Endometrium (tissue), 2 donors: ENCODE results near the gene ARID1B.
"Not testable (repeated sequence)": the region's sequence is repeated elsewhere in the genome, so short reads cannot be mapped to it uniquely, and the experiment has no call there.

Source experiments
- FAIRE-seq: peaks from 2 replicates; lab custom pipeline; 2012; peaks lifted over from hg19 to GRCh38; lab: Jason Lieb, UNC
- donor health status: control.
- donor health status: control.

The ARID1B gene

DNA sequence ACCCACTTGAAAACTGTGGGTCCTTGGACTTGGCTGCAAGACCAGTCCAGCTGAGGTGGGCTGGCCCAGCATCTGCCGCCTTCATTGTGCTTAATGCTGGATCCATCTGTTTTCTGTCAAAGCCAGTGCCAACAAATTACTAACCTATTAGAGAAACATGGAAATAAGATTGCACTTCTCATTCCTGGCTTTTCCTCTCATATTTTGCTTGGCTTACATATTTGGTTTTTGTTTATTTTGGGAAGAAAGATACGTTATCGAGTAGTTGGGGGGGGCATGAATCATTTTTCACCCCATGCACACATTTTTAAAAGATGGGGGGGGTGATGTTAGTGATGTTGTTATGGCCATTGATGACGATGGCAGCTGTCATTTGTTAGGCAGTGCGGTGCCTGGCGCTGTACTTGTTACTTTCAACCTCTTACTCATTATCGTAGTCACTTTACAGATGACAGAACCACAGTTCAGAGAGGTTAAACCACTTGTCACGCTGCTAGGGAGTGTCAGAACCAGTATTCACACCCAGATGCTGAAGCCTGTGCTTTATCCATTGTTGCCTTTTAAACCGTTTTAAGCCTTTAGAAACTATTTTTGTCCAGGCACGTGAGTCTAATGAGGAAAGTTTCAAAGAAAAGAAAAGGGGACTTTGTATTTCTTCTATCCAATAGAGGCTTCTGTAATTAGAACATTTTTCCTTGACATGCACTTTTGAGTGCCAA, 366.2 kb downstream of the ARID1B start:
- FAIRE-seq, result no peak

DNA sequence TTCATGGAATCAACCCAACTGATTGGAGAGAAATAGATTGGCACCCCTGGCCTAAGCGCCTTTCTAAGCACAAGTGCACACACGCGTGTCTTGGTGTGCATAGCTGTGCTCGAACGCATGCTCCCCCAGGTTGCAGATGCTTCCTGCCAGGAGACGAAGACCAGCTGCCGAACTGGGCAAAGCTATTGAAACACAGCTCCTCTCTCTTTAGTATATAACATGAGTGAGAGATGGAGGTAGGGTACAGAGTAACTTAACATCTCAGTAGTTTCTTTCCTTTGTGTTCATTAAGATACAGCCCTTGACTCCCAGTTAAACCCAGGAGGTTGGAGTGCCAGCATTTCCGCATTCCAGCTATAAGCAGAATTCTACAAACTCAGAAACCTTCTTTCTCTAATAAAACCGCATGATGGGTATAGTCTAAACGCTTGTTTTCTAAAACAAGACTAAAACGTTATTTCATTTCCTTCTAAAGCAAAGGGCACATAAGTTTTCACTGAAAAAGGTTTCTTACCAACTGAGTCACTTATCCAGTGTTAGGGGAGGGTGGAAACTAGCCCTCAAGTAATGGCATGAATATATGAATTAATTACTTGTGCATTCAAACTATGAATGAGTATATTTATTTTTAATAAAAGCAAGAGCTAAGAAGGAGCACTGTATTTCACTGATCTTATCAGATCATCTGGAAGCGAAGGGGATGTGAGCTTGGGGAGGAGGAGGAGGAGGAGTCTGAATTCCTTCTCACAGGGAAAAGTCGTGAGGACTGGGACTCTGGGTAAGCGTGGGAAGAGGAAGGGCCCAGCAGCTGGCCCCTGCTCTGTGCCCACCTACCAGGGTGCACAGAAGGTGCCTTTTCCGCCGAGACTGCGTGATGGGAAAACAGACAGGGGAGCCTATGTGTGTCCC, 367.0 kb downstream of the ARID1B start:
- FAIRE-seq, result no peak

DNA sequence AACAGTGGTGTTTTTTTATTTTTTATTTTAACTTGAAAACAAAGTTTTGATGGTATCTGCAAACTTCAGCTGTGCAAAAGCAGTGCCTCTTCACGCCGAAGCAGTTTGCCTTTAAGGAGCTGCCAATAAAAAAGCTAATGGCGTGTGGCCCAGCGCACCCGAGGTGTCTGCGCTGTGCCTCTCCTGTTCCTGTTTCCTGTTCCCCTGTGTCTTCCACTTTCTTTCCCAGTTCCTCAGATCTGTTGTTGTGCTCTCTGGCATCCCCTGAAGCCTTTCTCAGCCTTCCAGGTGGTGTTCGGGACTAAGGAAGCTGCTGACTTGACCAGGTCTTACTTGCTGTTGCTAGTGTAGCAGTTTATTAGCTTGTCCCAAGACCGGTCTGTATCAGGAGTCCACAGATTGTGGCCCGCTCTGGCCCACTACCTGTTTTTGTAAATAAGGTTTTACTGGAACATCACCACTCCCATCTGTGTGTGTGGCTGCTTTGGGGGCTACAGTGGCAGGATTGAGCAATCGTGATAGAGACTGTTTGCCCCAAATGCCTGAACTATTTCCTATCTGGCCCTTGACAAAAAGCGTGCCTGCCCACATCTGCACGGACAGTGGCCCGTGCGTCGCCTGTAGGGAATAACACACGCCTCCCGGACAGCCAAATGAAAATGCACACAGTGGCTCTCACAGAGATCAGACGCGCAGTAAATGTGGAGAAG, 367.8 kb downstream of the ARID1B start:
- no peak for FAIRE-seq

DNA sequence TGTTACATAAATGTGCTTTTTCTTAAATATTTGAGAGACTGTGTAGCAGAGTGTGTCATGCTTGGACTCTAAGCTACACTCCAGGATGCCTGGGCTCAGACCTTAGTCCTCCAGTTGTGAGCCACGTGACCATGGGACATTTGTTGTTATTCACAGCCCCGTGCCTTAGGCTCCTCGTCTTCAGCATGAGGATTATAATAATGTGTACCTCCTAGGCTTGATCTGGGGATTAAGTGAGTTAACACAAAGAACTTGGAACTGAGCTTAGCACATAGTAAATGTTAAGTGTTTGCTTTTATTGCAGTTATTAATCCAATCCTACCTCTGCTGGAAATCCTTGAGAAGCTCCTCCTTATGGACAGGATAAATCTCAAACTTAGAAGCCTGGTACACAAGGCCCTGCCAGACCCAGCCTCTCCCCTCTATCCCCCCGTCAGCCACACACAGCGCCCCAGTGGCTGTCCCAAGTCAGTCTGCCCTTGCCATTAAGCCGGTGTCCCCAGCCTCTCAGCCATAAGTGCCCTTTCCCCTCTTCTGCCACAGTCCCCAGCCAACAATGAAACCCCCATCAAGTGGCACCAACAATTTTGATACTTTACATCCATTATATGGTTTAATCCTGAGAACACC, 368.6 kb downstream of the ARID1B start:
- FAIRE-seq, result no peak

DNA sequence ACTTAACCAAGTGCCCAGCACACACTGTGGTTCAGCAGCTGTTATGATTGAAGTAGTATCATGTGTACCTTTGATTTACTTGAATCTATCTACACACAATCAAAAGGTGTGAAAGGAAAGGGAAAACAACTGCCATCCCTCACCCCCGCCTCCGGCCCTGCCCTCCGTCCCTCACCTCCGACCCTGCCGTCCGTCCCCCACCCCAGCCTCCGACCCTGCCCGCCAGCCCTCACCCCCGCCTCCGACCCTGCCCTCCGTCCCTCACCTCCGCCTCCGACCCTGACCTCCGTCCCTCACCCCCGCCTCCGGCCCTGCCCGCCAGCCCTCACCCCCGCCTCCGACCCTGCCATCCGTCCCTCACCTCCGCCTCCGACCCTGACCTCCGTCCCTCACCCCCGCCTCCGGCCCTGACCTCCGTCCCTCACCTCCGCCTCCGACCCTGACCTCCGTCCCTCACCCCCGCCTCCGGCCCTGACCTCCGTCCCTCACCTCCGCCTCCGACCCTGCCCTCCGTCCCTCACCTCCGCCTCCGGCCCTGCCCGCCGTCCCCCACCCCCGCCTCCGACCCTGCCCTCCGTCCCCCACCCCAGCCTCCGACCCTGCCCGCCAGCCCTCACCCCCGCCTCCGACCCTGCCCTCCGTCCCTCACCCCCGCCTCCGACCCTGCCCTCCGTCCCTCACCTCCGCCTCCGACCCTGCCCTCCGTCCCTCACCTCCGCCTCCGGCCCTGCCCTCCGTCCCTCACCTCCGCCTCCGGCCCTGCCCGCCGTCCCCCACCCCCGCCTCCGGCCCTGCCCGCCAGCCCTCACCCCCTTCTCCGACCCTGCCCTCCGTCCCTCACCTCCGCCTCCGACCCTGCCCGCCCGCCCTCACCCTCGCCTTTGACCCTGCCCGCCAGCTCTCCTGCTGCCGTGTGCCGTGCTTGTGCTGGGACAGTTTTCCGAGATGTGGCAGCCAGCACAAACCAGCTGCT, 370.2 kb downstream of the ARID1B start:
- FAIRE-seq, result not testable (repeated sequence)

DNA sequence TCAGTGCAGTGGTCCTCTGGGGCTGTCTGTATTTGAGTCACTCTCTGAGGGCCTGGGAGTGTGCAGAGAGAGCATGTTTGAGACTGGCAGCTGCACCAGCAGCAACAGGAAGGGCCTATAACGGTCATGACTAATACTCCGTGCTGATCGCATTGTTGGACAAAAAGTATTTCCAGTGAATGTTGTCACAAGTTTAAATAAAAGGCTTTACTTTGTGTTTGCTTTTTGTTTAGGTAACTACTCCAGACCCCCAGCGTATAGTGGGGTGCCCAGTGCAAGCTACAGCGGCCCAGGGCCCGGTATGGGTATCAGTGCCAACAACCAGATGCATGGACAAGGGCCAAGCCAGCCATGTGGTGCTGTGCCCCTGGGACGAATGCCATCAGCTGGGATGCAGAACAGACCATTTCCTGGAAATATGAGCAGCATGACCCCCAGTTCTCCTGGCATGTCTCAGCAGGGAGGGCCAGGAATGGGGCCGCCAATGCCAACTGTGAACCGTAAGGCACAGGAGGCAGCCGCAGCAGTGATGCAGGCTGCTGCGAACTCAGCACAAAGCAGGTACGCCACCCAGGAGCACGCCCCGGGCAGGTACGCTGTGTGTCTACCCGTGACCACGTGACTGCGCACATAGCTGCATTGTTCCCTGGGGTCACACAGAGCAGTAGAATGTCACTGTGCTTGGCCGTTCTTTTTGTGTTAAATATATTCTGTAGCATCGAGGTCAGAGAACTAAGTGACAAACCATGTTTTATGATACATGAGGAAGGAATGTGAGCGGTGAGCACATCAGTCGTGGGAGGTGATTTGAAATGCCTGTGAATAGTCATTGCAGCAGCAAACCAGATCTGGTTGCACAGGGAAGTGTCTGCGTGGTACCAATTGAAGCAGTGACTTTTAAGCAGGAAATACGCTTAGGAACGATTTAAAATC, 371.5 kb downstream of the ARID1B start:
- no peak for FAIRE-seq

DNA sequence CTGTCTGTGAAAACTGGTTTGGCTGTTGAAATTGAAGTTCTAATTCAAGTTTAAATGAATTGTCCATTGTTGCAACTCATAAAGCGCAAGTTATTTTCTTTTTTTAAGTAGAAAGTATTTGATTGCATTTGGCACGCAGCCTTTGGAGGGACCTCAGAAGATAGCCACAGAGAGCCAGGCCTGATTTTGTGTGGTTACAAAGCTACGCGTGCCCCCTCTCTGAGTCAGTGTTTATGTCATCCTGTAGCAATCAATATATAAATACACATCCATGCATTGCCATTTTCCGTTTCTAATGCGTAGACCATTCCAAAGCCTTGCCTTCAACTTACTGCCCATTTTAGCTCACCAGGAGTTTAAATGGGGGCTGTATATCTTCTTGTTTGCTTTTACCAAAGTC, 372.9 kb downstream of the ARID1B start:
- FAIRE-seq, result no peak

DNA sequence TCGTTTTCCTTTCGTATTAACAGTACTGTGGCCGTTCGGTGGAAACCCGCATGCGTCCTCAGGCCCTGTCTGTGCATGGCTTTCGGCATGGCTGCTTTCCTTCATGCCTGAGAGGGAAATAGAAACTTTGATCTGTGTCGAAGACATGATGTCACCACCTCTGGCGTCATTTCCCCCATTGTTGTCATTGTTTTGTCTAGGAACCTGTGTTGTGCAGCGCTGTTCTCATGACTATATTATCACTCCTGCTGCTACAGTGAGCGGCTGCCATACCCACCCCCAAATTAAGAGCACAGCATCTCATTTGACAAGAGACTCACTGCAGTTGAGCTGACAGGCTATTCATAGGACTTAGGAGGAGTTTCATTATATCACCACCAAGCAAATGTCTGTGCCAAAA, 373.9 kb downstream of the ARID1B start:
- FAIRE-seq, result no peak

DNA sequence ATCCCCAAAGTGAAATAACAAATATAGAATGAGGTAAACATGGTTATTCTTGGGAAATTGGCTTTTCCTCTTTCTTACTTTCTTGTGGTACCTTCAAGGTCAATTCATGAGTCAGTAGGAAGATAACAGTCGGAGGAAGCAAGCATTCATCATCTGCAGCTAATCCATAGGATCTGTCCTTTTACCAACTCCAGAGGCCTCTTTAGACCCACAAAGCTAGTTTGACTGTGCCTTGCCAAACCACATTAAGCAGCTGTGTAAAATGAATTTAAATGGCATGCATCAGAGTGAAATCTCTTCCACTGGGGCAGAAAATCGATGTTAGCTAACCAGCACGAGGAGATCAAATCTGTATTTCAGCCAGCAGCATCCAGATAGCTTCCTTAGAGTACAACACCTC, 374.8 kb downstream of the ARID1B start:
- no peak for FAIRE-seq

DNA sequence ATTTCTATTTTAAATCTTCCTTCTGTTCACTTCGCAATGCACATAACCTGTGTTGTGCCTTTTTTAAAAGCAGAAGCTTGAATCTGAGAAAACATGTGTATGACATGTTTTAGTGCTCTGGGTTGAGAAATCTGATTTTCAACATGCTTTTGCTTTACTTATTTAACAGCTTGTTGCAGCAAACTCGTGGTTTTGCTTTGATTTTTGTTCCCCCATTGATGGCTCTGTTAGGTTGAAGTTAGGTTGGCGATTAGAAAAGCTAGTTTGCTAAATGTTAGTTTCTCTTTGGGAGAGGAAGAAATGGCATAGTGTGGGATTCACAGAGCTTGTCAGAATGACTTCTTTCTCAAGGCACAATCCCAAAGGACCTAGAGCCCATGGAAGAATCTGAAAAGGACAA, 375.4 kb downstream of the ARID1B start:
- no peak for FAIRE-seq

DNA sequence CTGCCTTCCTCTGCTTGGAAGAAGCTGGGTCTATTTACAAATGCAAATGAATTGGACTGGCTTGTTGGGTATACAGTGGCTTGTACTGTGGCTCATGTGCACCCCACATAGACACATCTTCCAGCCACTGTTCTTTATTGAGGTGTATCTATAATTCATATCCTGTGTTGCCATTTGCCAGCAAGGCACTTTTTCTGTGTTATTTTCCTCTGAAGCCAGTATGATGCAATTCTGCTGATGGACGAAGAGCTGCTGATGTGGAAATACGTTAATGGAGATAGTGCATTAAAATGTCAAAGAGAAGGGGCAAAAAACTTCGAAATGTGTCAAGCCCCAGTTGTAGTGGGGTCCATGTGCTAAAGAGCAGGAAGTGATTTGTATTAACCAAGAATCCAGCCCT, 378.6 kb downstream of the ARID1B start:
- no peak for FAIRE-seq

DNA sequence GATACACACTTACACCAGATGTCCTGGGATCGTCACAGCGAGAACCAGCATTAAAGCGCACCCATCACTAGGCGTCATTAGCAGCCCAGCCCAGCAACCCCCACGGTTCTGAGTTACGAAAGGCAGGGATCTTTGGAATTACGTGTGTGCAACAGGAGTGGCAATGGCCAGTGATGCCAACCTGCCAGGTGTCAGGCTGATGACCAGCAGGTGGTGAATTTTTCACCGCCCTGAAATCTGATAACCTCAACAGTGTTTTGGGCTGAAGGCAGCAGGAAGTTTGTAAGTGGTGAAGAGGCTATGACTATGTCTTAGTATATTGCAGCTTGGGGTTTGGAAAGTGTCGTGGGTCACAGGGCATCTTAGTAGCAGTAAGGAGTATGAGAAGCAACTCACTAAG, 380.1 kb downstream of the ARID1B start:
- FAIRE-seq, result no peak

DNA sequence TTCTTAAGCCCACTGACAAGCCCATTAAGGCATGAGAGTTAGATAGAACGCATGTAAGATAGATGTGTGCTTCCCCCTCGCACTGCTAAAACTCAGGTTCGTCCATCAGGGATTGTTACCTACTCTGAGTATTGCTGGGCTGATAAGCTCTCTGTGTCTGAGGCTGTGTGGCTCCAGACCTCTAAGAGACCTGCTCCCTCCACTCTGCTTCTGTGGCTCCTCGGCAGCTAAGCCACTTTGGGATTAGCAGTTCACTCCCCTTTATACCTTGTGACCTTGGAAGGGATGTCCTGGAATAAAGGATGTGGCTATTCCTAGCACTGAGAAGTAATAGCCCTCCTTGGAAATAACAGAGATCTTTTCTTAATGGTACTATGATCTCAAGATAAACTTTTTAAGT, 381.3 kb downstream of the ARID1B start:
- FAIRE-seq, result no peak

DNA sequence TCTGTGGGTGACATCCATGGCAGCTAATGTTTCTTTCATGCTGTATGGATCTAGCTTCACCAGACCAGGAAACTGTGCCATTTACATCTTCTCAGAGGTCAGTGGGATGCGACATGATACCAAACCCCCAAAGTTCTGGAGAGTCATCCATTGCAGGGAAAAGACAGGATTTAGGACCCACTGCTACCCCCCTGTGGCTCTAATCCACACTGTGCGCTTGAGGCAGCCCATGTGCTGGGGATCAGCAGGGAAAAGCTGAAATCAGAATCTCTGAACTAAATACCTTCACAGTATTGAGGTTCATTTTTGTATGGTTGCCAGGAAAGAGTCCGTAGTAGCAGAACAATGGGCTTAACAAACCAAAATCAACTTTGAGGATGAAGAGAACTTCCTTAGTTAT, 381.7 kb downstream of the ARID1B start:
- FAIRE-seq, result no peak

DNA sequence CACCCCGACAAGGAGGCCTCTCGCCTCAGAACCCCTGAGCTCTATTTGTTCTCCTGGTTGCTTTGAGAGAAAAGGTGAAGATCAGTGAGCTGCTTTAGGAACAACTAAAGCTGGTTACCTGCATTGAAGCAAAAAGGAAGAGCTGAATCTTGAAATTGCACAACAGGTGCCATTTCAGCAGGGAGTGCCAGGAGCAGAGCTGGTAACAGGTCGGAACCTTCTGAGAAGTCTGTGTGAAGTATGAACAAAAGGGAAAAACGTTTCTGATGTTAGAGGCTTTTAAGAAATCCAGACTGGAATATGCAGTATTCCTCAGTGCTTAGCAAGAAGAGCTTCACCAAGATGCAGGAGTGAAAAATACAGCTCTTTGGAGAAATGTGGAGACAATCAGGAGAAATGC, 382.2 kb downstream of the ARID1B start:
- no peak for FAIRE-seq

DNA sequence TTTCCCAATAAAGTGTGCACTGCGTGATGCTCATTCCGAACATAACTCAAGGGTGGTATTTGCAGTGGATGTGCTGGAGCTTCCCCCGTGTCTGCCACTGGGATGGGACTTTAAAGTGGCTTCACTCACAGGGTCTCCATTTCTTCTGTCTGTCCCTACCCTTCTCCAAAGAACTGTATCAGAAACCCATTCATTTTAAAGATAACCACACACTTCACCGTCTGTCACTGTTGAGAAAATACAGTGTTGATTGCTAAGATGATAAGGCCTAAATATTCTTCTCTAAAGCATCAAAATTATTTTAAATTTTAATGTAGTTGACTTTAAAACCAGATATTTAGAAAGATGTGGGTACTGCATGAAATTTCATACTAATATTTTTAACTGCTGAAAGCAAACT, 384.7 kb downstream of the ARID1B start:
- FAIRE-seq, result no peak

DNA sequence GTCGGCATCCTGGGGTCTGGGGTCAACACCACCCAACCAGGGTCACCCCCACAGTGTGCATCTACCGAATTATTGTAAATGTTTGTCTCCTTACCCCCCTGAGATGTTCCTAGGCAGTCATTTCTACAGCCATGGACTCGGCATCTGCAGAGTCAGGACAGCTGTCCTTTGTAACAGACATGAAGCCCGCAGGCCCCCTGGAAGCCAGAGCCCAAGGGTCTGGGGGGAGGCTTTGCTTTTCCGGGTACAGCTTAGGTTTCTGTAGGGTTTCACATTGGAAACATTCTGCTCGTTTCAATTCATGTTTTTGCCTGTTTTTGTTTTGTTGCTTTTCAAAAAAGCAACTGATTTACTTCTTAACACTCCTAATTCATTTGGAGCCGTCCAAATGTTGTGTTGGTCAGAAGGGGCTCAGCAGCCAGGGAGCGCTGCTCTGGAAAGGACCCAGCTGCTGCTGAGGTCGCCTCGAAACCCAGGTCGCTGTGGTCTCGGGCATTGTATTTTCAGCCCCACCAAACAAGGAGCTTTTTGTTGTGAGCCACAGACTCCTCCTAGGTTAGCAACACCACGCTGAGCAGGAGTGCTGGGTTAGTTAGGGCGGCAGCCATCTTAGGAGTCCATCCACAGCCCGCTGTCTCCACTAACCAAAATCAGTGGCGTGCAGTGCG, 385.7 kb downstream of the ARID1B start:
- no peak for FAIRE-seq

DNA sequence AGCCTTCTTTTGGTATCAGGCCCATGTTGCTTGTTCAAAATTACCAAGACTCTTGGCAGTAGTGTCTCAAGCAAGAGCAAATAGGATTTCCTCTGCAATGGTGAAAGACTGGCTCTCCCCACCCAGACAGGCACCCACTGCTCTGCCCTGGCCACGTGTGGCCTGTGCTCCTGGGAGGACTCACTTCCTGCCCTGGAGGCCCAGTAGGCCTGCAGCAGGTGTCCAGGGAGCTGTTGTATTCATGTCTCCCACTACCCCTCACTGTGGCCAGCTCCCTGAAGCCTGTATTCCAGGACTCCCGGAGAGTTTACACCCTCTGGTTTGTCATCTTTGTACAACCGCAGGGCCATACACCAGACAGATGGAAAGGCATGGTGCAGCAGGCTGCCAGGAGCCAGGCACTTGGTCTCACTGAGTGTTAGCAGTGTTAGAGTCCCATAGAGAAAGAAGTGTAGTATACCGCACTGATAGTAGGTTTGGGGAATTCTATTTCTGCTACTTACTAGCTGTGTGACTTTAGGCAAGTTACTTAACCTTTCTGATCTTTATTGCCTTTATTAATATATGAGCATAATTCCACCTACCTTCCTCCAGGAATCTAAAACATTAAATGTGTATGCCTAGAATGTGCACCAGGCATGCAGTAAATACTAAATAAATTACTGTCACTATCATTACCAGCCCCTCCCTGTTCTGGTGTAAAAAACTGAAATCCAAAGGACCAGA, 386.4 kb downstream of the ARID1B start:
- no peak for FAIRE-seq

DNA sequence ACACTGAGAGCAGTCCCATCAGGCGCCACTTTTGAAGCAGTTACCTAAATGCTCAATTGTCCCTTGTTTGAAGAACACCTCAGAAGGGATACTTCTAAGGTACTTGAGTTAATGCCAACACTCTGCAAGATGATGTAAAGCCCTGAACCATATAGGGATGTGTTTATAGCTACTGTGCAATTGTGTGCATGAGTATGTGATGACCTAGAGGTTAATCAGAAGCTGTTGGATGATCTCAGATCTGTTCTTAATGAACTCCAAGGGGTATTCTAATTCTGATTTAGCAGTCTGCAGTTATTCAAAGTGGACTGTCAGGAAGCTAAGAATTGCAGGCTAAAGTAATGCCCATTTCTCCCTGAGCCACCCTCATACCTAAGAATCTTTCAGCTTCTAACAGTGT, 387.8 kb downstream of the ARID1B start:
- FAIRE-seq, result no peak
